ENCODE results near the gene CRYGS.

- peak; percentile 28 for TF ChIP-seq CTCF (IDR thresholded peaks at IDR 0.05; ENCODE audit: low read depth, low read length, poor library complexity, severe bottlenecking)
- no peak for TF ChIP-seq EZH2phosphoT487 (IDR thresholded peaks at IDR 0.05; ENCODE audit: borderline replicate concordance, low read length)
Measured at GRCh38 chr3:186510374-186511079, 33.7 kb downstream of the CRYGS start.
